Peyer's patch (tissue), 4 donors: ENCODE measurements around the gene UBE3B. TPM values are rescaled to one million over a fixed set of nuclear protein-coding genes. Genes with fewer than 3 reads are reported as not detected.

Experiments used
- DNase-seq, 3 donors: peaks; one replicate each; pipeline ENCODE4 v3.0.0-alpha.2; 2017 to 2019
- H3K27ac ChIP-seq, 4 donors: fragments of 200-600 bp; sonication (generic); one replicate each; pipeline ENCODE4 v1.5.1; 2016 to 2019
- H3K27me3 ChIP-seq, 2 donors: fragments of 200-600 bp; sonication (generic); one replicate each; pipeline ENCODE4 v1.5.1; 2019
- H3K36me3 ChIP-seq, 3 donors: fragments of 200-600 bp; sonication (generic); one replicate each; pipeline ENCODE4 v1.5.1; 2016 to 2019
- H3K4me1 ChIP-seq, 4 donors: fragments of 200-600 bp; sonication (generic); one replicate each; pipeline ENCODE4 v1.5.1; 2016 to 2019
- H3K4me3 ChIP-seq, 4 donors: fragments of 200-600 bp; sonication (generic); 1 replicate in 3 of 4; 2 replicates in 1 of 4; pipeline ENCODE4 v1.5.1; 2016 to 2019; ENCODE audit warnings: mild to moderate bottlenecking in 1 of 4
- H3K9me3 ChIP-seq, 4 donors: fragments of 200-600 bp; sonication (generic); one replicate each; pipeline ENCODE4 v1.5.1; 2016 to 2019; ENCODE audit warnings: mild to moderate bottlenecking in 1 of 4
- POLR2A ChIP-seq, 2 donors: fragments of 450-650 bp; IDR thresholded peaks; one replicate each; pipeline ENCODE4 v1.5.1; 2017; ENCODE audit warnings: antibody characterized with exemption in 2 of 2, mild to moderate bottlenecking in 2 of 2, moderate library complexity in 2 of 2
- total RNA-seq, 4 donors: library from RNA; depleted of rRNA; stranded (reverse); fragments of >200 nt; gene quantifications; one replicate each; pipeline ENCODE4 v1.1.0, GENCODE V29; 2016
- TF ChIP-seq, protein P1 (sequence below), 6 experiments: fragments of 450-650 bp in 4 of 6; fragments of 200-600 bp in 2 of 6; sonication (generic) in 1 of 6; IDR thresholded peaks; one replicate each; pipeline ENCODE4 v1.5.1; 2017 to 2019; ENCODE audit warnings: antibody characterized with exemption in 6 of 6, mild to moderate bottlenecking in 3 of 6, moderate library complexity in 1 of 6

UBE3B gene
- total RNA-seq, 4 donors from 2014 or later = 43.8 to 77.0 (median 57.3) TPM

DNA sequence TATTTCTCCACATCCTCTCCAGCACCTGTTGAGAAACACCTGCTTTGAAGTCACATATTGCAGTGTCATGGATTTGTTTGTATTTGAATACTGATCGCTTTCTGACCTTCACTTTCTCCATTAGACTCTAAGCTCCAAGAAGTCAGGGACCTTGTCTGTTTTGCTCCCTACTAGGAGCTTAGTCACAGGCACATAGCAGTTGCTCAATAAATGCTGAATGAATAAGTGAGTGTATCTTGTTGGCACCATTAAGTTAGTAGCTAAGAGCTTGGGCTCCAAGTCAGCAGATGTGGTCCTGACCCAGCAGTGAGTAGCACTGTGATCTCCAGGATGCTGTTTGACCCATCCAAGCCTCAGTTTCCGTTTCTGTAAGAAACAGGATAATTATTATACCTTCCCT is 106.3 kb downstream of the UBE3B start:
- Histone ChIP-seq H3K9me3 (no peaks in the 10 kb centered on the region), H3K27ac (no peak overlapping the region), H3K4me3 (no peak overlapping the region), H3K27me3 (no peaks in the 10 kb centered on the region), H3K36me3 (peaks cover 0 to 75% (median 0%) of the 10 kb centered on the region in 3 donors), H3K4me1 (peaks cover 0 to 4% (median 0%) of the 10 kb centered on the region in 4 donors)
- TF ChIP-seq, protein P1, sequence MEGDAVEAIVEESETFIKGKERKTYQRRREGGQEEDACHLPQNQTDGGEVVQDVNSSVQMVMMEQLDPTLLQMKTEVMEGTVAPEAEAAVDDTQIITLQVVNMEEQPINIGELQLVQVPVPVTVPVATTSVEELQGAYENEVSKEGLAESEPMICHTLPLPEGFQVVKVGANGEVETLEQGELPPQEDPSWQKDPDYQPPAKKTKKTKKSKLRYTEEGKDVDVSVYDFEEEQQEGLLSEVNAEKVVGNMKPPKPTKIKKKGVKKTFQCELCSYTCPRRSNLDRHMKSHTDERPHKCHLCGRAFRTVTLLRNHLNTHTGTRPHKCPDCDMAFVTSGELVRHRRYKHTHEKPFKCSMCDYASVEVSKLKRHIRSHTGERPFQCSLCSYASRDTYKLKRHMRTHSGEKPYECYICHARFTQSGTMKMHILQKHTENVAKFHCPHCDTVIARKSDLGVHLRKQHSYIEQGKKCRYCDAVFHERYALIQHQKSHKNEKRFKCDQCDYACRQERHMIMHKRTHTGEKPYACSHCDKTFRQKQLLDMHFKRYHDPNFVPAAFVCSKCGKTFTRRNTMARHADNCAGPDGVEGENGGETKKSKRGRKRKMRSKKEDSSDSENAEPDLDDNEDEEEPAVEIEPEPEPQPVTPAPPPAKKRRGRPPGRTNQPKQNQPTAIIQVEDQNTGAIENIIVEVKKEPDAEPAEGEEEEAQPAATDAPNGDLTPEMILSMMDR (IDR thresholded peaks at IDR 0.05) = no peak
- no peak for TF ChIP-seq POLR2A (IDR thresholded peaks at IDR 0.05)
- no peak for DNase-seq

Other genes with a start within 250 kb of the UBE3B start
- gene FOXN4, start 168.3 kb upstream of the UBE3B start, total RNA-seq = not detected
- not detected for gene MYO1H, start 129.7 kb upstream of the UBE3B start, total RNA-seq
- gene KCTD10, start 334 bp upstream of the UBE3B start, total RNA-seq = 10 to 100 TPM; 18.4 to 53.6 (median 28.8) TPM
- 10 to 100 TPM; 30.8 to 41.4 (median 32.1) TPM for gene MMAB, start 95.9 kb downstream of the UBE3B start, total RNA-seq
- 10 to 100 TPM in 3 of 4 donors, 1 to 10 TPM in 1; 3.3 to 66.7 (median 41.6) TPM for gene MVK, start 96.2 kb downstream of the UBE3B start, total RNA-seq
- gene FAM222A, start 236.2 kb downstream of the UBE3B start, total RNA-seq = 10 to 100 TPM in 1 of 4 donors, 1 to 10 TPM in 3; 3.9 to 26.1 (median 7.0) TPM